Daoy (cell line): ENCODE data around the gene ATAD3B. TPM values are rescaled to one million over a fixed set of nuclear protein-coding genes. Genes with fewer than 3 reads are reported as not detected.
"Not testable (repeated sequence)": the region's sequence is repeated elsewhere in the genome, so short reads cannot be mapped to it uniquely, and the experiment has no call there.

Source experiments
- DNase-seq: peaks from one replicate; pipeline ENCODE4 v3.0.0-alpha.2; 2015; ENCODE audit warnings: low read depth
- total RNA-seq: library from RNA; depleted of rRNA; stranded (reverse); fragments of >200 nt; shearing (Covaris generic); gene quantifications from 2 replicates; pipeline ENCODE4 v1.2.3, GENCODE V29; 2014

Gene ATAD3B
- total RNA-seq, 1 experiment from 2014 or later, result 47.5 TPM

- not testable (repeated sequence) for DNase-seq
These were observed 20.9 kb upstream of the ATAD3B start for GRCh38 chr1:1450616-1451015.

- no peak for DNase-seq
These were observed 19.7 kb upstream of the ATAD3B start for GRCh38 chr1:1451696-1452364.

- DNase-seq, result not testable (repeated sequence)
These were observed 19.2 kb upstream of the ATAD3B start for GRCh38 chr1:1452365-1452739.

GRCh38 chr1:1452882-1453281 lies 18.7 kb upstream of the ATAD3B start:
- DNase-seq, result no peak

GRCh38 chr1:1454286-1455056 lies 17.1 kb upstream of the ATAD3B start:
- DNase-seq, result not testable (repeated sequence)

- DNase-seq, result no peak
These were observed 16.1 kb upstream of the ATAD3B start for GRCh38 chr1:1455366-1455884.

- not testable (repeated sequence) for DNase-seq
These were observed 15.6 kb upstream of the ATAD3B start for GRCh38 chr1:1455934-1456333.

- DNase-seq, result not testable (repeated sequence)
These were observed 14.8 kb upstream of the ATAD3B start for GRCh38 chr1:1456683-1457255.

GRCh38 chr1:1459156-1459555 lies 12.4 kb upstream of the ATAD3B start:
- not testable (repeated sequence) for DNase-seq

GRCh38 chr1:1459711-1460110 lies 11.9 kb upstream of the ATAD3B start:
- not testable (repeated sequence) for DNase-seq

GRCh38 chr1:1460540-1461130 lies 10.9 kb upstream of the ATAD3B start:
- no peak for DNase-seq

GRCh38 chr1:1461721-1462317 lies 9.7 kb upstream of the ATAD3B start:
- no peak for DNase-seq

- DNase-seq, result peak; percentile 79
These were observed 9.1 kb upstream of the ATAD3B start for GRCh38 chr1:1462318-1462966.

GRCh38 chr1:1463312-1463711 lies 8.3 kb upstream of the ATAD3B start:
- no peak for DNase-seq

- not testable (repeated sequence) for DNase-seq
These were observed 3.2 kb upstream of the ATAD3B start for GRCh38 chr1:1468196-1468985.

- no peak for DNase-seq
These were observed 758 bp upstream of the ATAD3B start for GRCh38 chr1:1470626-1471388.

GRCh38 chr1:1472053-1472876 lies 700 bp downstream of the ATAD3B start:
- not testable (repeated sequence) for DNase-seq

- DNase-seq, result not testable (repeated sequence)
These were observed 4.4 kb downstream of the ATAD3B start for GRCh38 chr1:1476011-1476410.

- no peak for DNase-seq
These were observed 5.6 kb downstream of the ATAD3B start for GRCh38 chr1:1477206-1477605.
